Hypothalamus (tissue), 51 donors: ENCODE data around the gene BRINP1.

Experiments used
- DNase-seq, 51 donors: peaks; one replicate each; lab custom pipeline; 2025; lab: John Stamatoyannopoulos, UW

Gene BRINP1

DNA sequence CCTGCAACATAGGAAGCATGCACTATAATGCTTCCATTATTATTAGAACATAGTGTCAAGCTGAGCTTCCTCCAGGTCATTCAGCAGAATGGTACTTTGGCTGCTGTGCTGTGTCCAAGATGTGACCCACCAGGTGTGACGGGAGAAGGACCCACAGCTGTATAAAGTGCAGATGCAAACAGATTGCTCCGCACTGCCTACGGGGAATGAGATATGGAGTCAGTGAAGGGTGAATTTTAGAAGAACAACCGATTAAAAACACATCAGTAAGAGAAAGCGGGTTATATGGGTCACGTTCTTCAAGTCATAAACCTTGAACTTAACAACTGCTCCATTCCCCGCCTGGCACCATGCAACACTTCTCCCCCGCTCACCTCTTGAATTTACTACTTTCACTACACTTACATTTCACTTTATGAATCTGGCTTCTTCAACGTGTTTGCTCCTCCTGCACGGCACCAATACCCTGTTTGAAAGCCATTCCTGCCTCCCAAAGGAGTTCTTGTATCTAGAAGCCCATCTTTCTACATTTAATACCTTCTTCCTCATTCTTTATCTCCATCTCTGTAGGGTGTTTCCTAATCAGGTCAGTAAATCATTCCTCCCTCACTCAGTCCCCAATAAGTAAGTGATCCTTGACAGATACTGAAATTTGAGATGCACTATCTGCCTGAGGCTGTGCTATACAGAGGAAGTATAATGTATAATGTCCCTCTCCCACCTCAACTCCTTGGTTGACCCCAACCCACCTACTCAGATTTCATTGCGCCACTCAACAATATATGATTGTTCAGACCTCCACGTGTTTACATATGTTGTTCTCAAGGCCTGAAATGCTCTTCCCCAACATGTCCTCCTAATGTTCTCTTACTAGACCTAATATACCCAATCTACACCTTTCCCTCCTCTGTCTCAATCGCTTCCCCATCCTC is 25.9 kb downstream of the BRINP1 start:
- no peak for DNase-seq

DNA sequence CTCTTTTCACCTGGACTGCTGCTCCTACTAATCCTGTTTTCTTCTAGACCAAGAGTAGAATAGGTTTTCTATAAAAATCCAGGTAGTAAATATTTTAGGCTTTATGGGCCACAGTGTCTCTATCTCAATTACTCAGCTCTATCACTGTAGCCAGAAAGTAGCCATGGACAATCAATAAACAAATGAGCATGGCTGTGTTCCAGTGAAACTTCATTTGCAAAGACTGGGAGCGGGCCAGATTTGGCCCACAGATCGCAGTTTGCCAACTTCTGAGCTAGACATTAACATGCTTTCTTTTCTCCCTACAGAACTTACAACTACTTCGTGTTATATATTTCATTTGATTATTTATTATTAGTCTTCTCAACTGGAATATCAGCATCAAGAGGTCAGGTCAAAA is 30.2 kb downstream of the BRINP1 start:
- DNase-seq = peak in 3 of 51 donors; percentile 1 to 8 (median 6)

DNA sequence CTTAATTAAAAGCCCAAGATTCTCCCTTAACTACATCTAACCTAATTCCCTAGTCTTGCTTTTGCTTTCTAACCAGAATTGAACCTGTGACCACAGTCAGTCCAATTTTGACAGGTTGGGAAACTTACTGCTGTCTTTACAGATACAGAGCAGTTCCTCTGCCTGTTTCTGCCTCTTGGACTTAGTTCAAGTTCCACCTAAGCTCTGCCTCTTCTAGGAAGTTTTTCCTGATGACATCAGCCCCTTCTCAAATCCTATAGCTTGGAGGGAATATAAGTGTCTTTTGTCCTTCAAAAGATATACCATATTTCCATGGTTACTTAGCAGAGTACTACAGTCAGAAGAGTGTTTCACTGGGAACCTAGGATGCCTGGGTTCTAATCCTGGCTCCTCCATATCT is 31.7 kb downstream of the BRINP1 start:
- no peak for DNase-seq

GRCh38 chr9:119334745-119335144 is 34.5 kb downstream of the BRINP1 start:
- no peak for DNase-seq

- DNase-seq = no peak
Observed at GRCh38 chr9:119333507-119334229, 35.6 kb downstream of the BRINP1 start.

DNA sequence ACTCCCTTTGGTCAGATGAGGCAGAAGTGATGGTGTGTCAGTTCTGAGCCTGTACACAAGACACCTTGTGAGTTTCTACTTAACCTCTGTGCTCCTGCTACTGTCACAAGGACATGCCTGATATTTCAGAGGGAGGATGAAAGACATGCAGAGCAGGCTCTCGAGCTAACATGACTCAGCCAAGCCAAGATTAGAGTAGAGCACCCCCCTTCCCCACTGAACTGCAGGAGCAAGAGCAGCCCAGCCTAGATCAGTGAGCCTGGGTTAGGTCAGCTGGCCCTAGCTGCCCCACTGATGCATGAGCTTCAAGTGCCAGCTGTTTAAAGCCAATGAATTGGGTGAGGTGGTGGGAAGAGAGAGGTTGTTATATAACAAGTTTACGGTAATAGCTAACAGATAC is 36.7 kb downstream of the BRINP1 start:
- no peak for DNase-seq

- DNase-seq = peak in 12 of 51 donors; percentile 4 to 30 (median 14)
Observed at GRCh38 chr9:119322184-119322583, 47.1 kb downstream of the BRINP1 start.

- DNase-seq = peak in 19 of 51 donors; percentile 5 to 49 (median 17)
Observed at GRCh38 chr9:119318371-119318770, 50.9 kb downstream of the BRINP1 start.

DNA sequence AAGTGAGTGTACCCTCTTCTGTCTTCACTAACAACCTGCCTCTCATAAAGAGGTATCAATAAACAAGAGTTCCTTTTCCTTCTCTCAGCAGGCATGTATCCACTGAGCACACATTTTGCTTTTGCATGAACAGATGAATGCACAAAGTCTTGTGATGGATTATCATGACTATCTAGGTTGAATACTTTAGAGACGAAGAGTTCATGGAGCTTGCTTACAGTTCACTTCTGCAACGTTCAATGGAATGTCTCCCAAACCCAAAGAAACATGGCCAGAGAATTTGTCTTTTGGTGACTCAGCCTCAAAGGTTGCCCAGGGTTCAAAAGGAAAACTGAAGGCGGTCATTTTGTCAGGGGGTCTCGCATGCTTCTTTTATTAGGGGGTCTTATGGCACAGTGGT is 55.4 kb downstream of the BRINP1 start:
- no peak for DNase-seq

DNA sequence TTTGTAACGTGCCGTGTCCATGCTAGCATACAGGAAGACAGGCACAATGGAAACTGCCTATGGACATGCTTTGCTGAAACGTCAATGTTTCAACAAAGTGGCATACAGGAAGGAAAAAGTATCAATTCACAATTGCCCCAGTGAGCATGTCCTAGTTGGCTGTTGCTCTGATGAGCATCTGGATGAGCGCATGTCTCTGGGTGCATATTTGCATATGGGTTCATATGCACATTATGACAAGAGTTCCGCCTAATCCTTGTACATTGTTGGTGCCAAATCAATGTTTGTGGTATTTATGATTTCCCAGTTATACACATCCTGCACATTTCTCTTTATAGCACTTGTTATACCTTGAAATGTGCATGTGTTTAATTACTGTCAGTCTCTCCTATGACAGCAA is 58.5 kb downstream of the BRINP1 start:
- no peak for DNase-seq

- peak in 1 of 51 donors; percentile 12 for DNase-seq
Observed at GRCh38 chr9:119307471-119307870, 61.8 kb downstream of the BRINP1 start.

- peak in 4 of 51 donors; percentile 4 to 14 (median 6) for DNase-seq
Observed at GRCh38 chr9:119304555-119304954, 64.7 kb downstream of the BRINP1 start.

- DNase-seq = no peak
Observed at GRCh38 chr9:119302988-119303698, 66.1 kb downstream of the BRINP1 start.

DNA sequence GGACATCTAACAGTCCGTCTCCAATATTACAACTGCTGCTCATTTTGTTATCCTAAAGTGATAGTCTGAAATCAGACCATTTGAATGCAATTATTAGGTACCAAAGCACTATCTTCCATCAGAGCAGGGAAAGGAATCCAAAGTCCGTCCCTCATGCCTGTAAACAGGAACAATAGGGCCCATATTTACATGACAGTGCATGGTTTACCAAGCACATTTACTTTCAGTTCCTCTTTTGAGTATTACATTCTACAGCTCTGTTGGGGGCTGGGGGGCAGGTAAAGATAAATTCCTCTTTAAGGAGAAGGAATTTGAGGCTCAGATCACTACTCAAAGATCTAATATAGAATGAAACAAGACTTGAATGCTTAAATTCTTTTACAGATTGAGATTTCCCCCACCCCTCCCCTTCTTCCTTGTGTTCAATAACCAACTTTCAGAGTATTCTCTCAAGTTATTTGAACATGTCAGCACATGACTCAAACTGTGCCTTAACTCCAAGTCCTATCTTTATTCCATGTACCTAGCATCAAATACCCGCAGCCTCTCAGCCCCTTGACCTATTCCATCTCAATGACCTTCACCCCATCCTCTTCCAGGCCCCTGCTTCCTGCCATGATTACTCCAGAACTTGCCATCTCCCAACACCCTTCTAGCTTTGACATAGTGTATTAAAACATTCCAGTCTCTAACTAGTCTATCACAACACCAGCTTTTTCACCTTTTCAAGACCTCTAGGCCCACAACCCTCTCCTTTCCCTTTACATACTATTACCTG is 71.0 kb downstream of the BRINP1 start:
- DNase-seq = no peak

DNA sequence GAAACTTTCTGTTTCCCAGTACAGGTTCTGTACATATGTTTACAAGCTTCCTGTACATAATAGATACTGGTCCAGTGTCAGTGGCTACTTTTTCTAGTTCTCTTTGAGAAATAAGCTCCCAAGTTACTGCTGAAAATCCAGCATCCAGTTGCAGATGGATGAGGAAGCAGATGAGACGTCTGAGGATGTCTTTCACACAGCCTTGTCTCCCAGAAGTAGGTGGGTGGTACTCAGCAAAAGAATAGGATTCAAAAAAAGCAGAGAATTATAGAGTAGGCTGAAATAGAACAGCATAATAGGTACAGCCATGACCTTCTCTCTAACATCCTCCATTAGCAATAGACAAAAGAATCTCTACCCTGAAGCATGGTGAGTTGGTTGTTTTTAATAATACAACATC is 77.7 kb downstream of the BRINP1 start:
- DNase-seq = peak in 1 of 51 donors; percentile 37

DNA sequence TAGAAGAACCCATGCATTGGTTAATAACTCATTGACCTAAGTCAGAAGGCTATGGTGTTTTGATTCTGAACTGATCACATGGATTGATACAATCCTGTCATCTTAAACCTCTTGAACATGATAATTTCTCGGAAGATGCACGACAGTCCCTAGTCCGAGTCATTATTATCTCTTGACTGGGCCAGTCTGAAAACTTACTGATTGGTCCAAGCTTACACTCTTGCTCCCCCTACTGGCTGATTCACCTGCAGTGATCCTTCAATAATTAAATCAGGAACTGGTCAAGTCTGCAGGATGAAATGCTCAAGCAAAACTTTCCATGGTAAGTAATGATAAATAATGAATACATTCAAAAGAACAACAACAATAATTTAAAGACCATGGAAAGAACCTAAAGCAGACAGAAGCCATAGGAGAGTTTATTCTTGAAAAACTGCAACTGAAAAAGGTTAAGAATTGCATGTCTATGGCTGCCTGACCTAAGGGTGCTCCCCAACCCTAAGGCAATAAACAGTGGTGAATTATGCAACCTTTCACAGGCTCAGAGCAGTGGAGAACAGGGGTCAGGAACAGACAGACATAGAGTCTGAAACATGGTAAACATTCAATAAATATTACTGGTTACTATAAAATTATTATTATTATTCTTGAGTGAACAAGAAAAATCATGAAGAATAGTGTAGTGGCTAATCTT is 79.3 kb downstream of the BRINP1 start:
- peak in 9 of 51 donors; percentile 7 to 56 (median 23) for DNase-seq

DNA sequence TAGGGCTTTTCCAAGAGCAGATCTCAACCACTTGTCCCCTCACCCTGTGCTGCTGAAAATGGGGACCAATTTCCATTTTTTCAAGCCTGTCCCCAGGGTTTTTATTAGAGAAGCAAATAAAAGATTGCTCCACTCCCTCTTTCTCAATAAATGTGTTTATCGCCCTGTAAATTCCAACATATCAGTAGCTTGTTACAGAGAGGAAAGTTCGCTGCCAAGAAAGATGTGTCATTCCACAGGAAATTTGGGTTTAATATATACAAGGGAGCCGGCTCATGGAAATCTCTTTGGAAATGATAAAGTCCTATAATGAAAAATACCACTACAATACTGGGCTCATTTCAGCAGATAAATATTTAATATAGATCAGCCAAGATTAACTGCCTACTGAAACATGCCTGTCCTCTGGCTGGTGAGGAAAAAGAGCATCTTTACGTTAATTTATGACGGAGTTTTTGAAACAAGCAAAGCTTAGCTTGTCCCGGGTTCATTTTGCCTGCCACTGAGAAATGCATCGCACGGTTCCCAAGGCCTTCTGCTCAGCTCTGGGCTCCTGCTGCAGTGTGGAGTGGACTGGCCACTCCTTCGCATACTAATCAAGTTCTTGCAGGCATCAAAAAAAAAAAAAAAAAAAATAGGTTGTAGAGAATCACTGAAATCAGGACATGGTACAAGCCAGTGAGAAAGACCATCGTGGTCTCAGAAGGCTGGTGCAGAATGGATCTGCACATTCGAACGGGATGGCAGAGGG is 84.5 kb downstream of the BRINP1 start:
- peak in 15 of 51 donors; percentile 10 to 54 (median 26) for DNase-seq

DNA sequence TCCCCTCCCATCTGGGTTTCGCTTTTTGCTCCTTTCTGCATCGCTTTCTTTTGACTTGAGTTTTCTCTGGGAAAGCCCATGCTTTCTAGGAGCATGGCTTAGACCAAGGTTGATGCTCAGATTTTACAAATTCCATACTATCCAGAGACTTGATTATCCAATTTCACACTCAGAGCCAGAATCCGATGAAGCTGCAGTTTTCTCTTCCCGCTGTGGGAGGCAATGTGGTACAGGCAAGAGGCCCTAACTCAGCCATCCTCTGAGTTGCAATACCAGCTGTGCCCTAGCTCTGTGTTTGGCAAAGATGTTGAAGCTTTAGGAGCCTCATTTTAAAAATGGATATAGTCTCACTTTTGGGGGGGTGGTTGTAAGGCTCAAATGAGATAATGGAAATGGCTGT is 85.1 kb downstream of the BRINP1 start:
- DNase-seq = peak in 20 of 51 donors; percentile 4 to 58 (median 27)
